ENCODE measurements around the gene SIGLEC15. TPM values are rescaled to one million over a fixed set of nuclear protein-coding genes. Genes with fewer than 3 reads are reported as not detected.

The SIGLEC15 gene
- total and polyA plus RNA-seq, 2 donors = 0.42 to 1.1 TPM

DNA sequence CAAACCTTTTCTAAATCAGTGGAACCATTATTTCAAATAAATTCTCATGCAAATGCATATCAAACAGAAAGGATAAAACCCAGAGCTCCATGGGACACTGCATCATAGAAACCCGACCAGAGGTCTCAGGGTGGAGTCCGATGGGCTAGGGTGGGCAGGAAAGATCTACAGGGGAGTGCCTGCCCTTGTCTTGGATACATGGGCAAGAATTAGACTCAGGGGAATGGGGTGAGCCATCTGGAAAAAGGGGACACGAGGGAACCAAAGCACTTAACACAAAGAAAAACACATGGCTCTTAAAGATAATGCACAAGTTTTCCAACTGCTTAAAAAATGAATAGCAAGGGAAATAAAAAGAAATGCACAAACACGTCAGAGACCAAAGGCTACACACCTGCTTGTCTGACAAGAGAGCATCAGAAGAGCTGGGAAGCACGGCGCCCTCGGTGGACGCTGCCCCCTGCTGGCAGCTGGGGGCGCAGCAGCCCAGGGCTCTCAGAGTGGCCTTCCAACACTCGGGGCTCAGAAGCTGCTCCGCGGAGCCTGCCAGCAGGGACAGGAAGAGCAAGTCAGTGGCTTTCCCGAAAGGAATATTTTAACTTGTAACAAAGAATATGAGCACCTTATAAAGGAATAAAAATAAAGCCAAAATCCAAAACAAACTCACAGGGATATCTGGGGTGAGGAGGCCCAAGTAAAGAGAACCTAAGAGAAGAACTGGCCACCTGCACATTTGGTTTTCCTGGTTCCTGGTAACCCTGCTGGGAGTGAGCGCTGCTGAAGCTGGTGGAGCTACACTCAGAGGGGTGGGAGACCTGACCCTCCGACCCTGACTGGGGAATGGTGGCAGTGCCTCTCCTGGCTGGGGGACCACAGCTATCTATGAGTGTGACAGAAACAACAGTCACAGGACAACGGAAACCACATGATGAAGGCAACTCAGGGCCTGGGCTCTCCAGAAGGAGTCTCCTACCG is 54.5 kb downstream of the SIGLEC15 start:
- Histone ChIP-seq H3K27ac (ENCODE audit: low read depth in 1 of 2, low read length in 1 of 2) (peak overlapping the region in 1 of 2 donors; percentile 14), H3K27me3 (ENCODE audit: control insufficient read depth in 2 of 2, insufficient read depth in 1 of 2, low read length in 1 of 2) (no peaks in the 10 kb centered on the region), H3K36me3 (ENCODE audit: control insufficient read depth in 2 of 2, insufficient read depth in 2 of 2, low read length in 1 of 2) (peaks cover 24 to 53% of the 10 kb centered on the region in 2 donors), H3K4me3 (ENCODE audit: low read length in 2 of 2) (no peak overlapping the region), H3K4me1 (ENCODE audit: control insufficient read depth in 2 of 2, insufficient read depth in 2 of 2, low read length in 2 of 2) (peaks cover 6 to 7% of the 10 kb centered on the region in 2 donors), H3K9me3 (ENCODE audit: control insufficient read depth in 2 of 2, insufficient read depth in 1 of 2, low read length in 1 of 2) (peaks cover 0 to 2% of the 10 kb centered on the region in 2 donors)
- peak; percentile 46 to 88 (median 72) for DNase-seq (ENCODE audit: low read depth in 6 of 9, low spot score in 9 of 9)
- WGBS = 46% methylated on average over 17 of the region's 17 CpGs

GRCh38 chr18:45880876-45881558 is 55.5 kb downstream of the SIGLEC15 start:
- Histone ChIP-seq H3K4me1 (ENCODE audit: control insufficient read depth in 2 of 2, insufficient read depth in 2 of 2, low read length in 2 of 2) (peaks cover 6 to 7% of the 10 kb centered on the region in 2 donors), H3K27ac (ENCODE audit: low read depth in 1 of 2, low read length in 1 of 2) (no peak overlapping the region), H3K36me3 (ENCODE audit: control insufficient read depth in 2 of 2, insufficient read depth in 2 of 2, low read length in 1 of 2) (peaks cover 23 to 47% of the 10 kb centered on the region in 2 donors), H3K4me3 (ENCODE audit: low read length in 2 of 2) (no peak overlapping the region), H3K27me3 (ENCODE audit: control insufficient read depth in 2 of 2, insufficient read depth in 1 of 2, low read length in 1 of 2) (no peaks in the 10 kb centered on the region), H3K9me3 (ENCODE audit: control insufficient read depth in 2 of 2, insufficient read depth in 1 of 2, low read length in 1 of 2) (no peaks in the 10 kb centered on the region)
- 100% methylated on average over 3 of the region's 3 CpGs for WGBS
- no peak for DNase-seq (ENCODE audit: low read depth in 6 of 9, low spot score in 9 of 9)

- WGBS = 98% methylated on average over 5 of the region's 5 CpGs
- Histone ChIP-seq H3K4me1 (ENCODE audit: control insufficient read depth in 2 of 2, insufficient read depth in 2 of 2, low read length in 2 of 2) (no peaks in the 10 kb centered on the region), H3K36me3 (ENCODE audit: control insufficient read depth in 2 of 2, insufficient read depth in 2 of 2, low read length in 1 of 2) (peaks cover 24 to 46% of the 10 kb centered on the region in 2 donors), H3K27me3 (ENCODE audit: control insufficient read depth in 2 of 2, insufficient read depth in 1 of 2, low read length in 1 of 2) (no peaks in the 10 kb centered on the region), H3K27ac (ENCODE audit: low read depth in 1 of 2, low read length in 1 of 2) (no peak overlapping the region), H3K4me3 (ENCODE audit: low read length in 2 of 2) (no peak overlapping the region), H3K9me3 (ENCODE audit: control insufficient read depth in 2 of 2, insufficient read depth in 1 of 2, low read length in 1 of 2) (no peaks in the 10 kb centered on the region)
- DNase-seq (ENCODE audit: low read depth in 6 of 9, low spot score in 9 of 9) = no peak
Observed at GRCh38 chr18:45887585-45887984, 62.1 kb downstream of the SIGLEC15 start.

GRCh38 chr18:45889419-45890064 is 64.1 kb downstream of the SIGLEC15 start:
- H3K9me3 ChIP-seq (ENCODE audit: control insufficient read depth in 2 of 2, insufficient read depth in 1 of 2, low read length in 1 of 2) = no peaks in the 10 kb centered on the region
- H3K27ac ChIP-seq (ENCODE audit: low read depth in 1 of 2, low read length in 1 of 2) = no peak overlapping the region
- H3K4me3 ChIP-seq (ENCODE audit: low read length in 2 of 2) = no peak overlapping the region
- no peaks in the 10 kb centered on the region for H3K27me3 ChIP-seq (ENCODE audit: control insufficient read depth in 2 of 2, insufficient read depth in 1 of 2, low read length in 1 of 2)
- H3K36me3 ChIP-seq (ENCODE audit: control insufficient read depth in 2 of 2, insufficient read depth in 2 of 2, low read length in 1 of 2) = peaks cover 17 to 37% of the 10 kb centered on the region in 2 donors
- no peak for DNase-seq (ENCODE audit: low read depth in 6 of 9, low spot score in 9 of 9)
- H3K4me1 ChIP-seq (ENCODE audit: control insufficient read depth in 2 of 2, insufficient read depth in 2 of 2, low read length in 2 of 2) = no peaks in the 10 kb centered on the region
- WGBS = 93% methylated on average over 3 of the region's 3 CpGs

DNA sequence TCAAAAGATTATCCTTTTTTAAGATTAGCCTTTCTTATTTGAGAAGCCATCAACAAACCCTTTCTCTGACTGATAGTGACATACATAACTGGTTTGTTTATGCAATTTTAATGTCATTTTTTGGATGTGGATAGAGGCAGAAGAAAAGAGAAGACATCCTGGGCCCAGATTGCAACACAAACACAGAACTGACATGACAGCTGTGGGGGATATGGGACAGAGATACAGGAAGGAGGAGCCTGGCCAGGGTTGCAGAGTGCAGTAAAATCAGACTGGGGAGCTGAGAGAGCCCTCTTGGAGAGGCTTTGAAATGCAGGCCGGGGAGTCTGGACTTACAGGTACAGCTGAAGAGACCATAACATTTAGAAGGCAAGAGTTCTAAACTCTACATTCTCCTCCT is 65.1 kb downstream of the SIGLEC15 start:
- WGBS = 97% methylated on average over 1 of the region's 1 CpG
- DNase-seq (ENCODE audit: low read depth in 6 of 9, low spot score in 9 of 9) = no peak
- H3K4me3 ChIP-seq (ENCODE audit: low read length in 2 of 2) = no peak overlapping the region
- H3K27me3 ChIP-seq (ENCODE audit: control insufficient read depth in 2 of 2, insufficient read depth in 1 of 2, low read length in 1 of 2) = no peaks in the 10 kb centered on the region
- no peaks in the 10 kb centered on the region for H3K9me3 ChIP-seq (ENCODE audit: control insufficient read depth in 2 of 2, insufficient read depth in 1 of 2, low read length in 1 of 2)
- peaks cover 20 to 35% of the 10 kb centered on the region in 2 donors for H3K36me3 ChIP-seq (ENCODE audit: control insufficient read depth in 2 of 2, insufficient read depth in 2 of 2, low read length in 1 of 2)
- H3K4me1 ChIP-seq (ENCODE audit: control insufficient read depth in 2 of 2, insufficient read depth in 2 of 2, low read length in 2 of 2) = no peaks in the 10 kb centered on the region
- no peak overlapping the region for H3K27ac ChIP-seq (ENCODE audit: low read depth in 1 of 2, low read length in 1 of 2)

- Histone ChIP-seq H3K4me1 (ENCODE audit: control insufficient read depth in 2 of 2, insufficient read depth in 2 of 2, low read length in 2 of 2) (no peaks in the 10 kb centered on the region), H3K4me3 (ENCODE audit: low read length in 2 of 2) (no peak overlapping the region), H3K36me3 (ENCODE audit: control insufficient read depth in 2 of 2, insufficient read depth in 2 of 2, low read length in 1 of 2) (peaks cover 20 to 37% of the 10 kb centered on the region in 2 donors), H3K27ac (ENCODE audit: low read depth in 1 of 2, low read length in 1 of 2) (no peak overlapping the region), H3K27me3 (ENCODE audit: control insufficient read depth in 2 of 2, insufficient read depth in 1 of 2, low read length in 1 of 2) (no peaks in the 10 kb centered on the region), H3K9me3 (ENCODE audit: control insufficient read depth in 2 of 2, insufficient read depth in 1 of 2, low read length in 1 of 2) (no peaks in the 10 kb centered on the region)
- DNase-seq (ENCODE audit: low read depth in 6 of 9, low spot score in 9 of 9) = no peak
- WGBS = 98% methylated on average over 2 of the region's 2 CpGs
Observed at GRCh38 chr18:45891806-45892205, 66.3 kb downstream of the SIGLEC15 start.

Other genes starting within 250 kb of the SIGLEC15 start
- gene SLC14A2, start 210.2 kb upstream of the SIGLEC15 start, total RNA-seq = 0.24 TPM
- gene SLC14A2, start 210.2 kb upstream of the SIGLEC15 start, polyA plus RNA-seq = 0.52 TPM
- 2.8 TPM for gene SLC14A1, start 101.5 kb upstream of the SIGLEC15 start, total RNA-seq
- gene SLC14A1, start 101.5 kb upstream of the SIGLEC15 start, polyA plus RNA-seq = 3.9 TPM
- 14.9 TPM for gene EPG5, start 141.7 kb downstream of the SIGLEC15 start, total RNA-seq
- gene EPG5, start 141.7 kb downstream of the SIGLEC15 start, polyA plus RNA-seq = 10.7 TPM
- gene PSTPIP2, start 246.6 kb downstream of the SIGLEC15 start, total RNA-seq = 6.1 TPM
- gene PSTPIP2, start 246.6 kb downstream of the SIGLEC15 start, polyA plus RNA-seq = 8.1 TPM